ENCODE results near the gene PDZK1IP1.

- TF ChIP-seq CTCF (IDR thresholded peaks at IDR 0.05) (no peak), POLR2AphosphoS5 (IDR thresholded peaks at IDR 0.05) (no peak)
Measured at GRCh38 chr1:47226121-47226838, 36.4 kb upstream of the PDZK1IP1 start.
